ENCODE measurements around the gene CEMIP.

DNA sequence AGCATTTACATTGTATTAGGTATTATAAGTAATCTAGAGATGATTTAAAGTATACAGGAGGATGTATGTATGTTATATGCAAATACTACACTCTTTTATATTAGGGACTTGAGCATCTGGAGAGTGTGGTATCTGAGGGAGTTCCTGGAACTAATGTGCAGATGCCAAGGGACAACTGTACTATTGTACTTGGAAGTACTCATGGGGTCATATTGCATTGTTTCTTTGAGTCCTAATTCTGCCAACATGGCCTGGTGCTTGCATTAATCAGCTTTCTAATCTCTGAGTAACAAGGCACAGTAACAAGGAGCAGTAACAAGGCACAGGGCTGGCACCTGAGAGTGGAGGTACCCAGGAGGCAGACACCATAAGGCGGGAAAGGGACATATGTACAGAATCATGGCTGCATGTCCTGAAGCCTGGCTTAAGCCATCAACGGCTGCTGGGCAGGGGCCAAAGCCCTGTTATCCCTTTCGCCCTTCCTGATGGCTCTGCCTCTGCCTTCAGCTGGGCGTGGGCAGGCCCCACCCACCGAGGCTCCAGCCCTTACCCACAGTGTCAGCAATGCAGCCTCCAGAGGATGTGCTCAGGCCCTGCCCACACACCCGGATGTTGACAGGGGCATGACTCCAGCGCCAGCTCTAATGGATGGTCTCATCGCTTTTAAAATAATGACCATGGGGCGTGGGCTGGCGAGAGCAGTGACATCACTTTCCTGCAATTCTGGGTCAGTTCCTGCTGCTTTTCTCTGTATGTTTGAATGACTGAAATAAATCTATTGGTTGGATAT, 22.9 kb downstream of the CEMIP start:
- TF ChIP-seq, protein P1, sequence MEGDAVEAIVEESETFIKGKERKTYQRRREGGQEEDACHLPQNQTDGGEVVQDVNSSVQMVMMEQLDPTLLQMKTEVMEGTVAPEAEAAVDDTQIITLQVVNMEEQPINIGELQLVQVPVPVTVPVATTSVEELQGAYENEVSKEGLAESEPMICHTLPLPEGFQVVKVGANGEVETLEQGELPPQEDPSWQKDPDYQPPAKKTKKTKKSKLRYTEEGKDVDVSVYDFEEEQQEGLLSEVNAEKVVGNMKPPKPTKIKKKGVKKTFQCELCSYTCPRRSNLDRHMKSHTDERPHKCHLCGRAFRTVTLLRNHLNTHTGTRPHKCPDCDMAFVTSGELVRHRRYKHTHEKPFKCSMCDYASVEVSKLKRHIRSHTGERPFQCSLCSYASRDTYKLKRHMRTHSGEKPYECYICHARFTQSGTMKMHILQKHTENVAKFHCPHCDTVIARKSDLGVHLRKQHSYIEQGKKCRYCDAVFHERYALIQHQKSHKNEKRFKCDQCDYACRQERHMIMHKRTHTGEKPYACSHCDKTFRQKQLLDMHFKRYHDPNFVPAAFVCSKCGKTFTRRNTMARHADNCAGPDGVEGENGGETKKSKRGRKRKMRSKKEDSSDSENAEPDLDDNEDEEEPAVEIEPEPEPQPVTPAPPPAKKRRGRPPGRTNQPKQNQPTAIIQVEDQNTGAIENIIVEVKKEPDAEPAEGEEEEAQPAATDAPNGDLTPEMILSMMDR (conservative IDR thresholded peaks at IDR 0.05) = no peak
- TF ChIP-seq EZH2 (IDR thresholded peaks at IDR 0.05; ENCODE audit: low read depth) = no peak
